ENCODE results near the gene P4HB.

The P4HB gene

DNA sequence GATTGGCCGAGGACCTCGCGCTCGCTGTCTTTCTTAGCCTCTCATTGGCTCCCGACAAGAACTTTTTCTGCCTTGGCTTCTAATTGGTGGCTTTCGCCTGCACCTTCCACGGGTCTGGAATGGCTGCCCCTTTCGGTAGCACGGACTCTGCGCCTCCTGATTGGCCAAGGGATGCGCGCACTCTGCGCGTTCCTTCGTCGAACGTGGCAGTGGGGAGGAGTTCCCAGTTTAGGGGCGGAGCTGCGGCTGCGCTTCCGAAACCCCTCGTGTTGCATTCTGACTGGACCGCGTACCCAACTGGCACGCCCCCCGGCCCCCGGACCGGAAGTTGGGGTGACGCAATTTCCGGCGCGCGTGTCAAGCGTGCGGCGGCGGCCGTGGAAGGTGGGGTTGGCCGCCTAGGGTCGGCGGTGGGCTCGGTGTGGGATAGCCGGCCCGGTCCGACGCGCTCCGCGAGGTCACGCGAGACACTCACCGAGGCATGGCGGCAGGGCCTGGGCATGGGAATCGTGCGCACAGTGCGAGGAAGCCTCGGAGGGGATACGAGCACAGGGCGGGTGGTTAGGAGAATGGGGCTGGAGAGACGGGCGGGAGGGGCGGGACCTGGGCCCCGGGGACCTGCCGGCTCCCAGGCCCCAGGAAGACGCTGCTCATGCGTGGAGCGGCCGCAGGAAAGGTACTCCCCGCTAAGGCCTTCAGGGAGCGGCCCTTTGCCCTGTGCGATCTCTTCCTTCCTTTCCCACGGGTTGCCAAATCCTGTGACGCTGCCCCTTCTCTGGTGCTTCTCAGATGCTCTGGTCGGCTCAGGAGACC lies 627 bp upstream of the P4HB start (continued):
- TF ChIP-seq ZNF155 (tag by site-specific recombination; IDR thresholded peaks at IDR 0.05) = no peak
- TF ChIP-seq ZNF596 (tag by site-specific recombination; IDR thresholded peaks at IDR 0.05) = no peak
- TF ChIP-seq, protein P1, sequence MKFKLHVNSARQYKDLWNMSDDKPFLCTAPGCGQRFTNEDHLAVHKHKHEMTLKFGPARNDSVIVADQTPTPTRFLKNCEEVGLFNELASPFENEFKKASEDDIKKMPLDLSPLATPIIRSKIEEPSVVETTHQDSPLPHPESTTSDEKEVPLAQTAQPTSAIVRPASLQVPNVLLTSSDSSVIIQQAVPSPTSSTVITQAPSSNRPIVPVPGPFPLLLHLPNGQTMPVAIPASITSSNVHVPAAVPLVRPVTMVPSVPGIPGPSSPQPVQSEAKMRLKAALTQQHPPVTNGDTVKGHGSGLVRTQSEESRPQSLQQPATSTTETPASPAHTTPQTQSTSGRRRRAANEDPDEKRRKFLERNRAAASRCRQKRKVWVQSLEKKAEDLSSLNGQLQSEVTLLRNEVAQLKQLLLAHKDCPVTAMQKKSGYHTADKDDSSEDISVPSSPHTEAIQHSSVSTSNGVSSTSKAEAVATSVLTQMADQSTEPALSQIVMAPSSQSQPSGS (tag by site-specific recombination; IDR thresholded peaks at IDR 0.05; ENCODE audit: low read depth) = peak; percentile 93
- peak; percentile 99 for TF ChIP-seq OSR2 (tag by site-specific recombination; IDR thresholded peaks at IDR 0.05)
- TF ChIP-seq ZNF274 (IDR thresholded peaks at IDR 0.05; ENCODE audit: low read length) = no peak
- TF ChIP-seq ZNF274 (tag by site-specific recombination; IDR thresholded peaks at IDR 0.05; ENCODE audit: borderline replicate concordance) = no peak
- no peak for TF ChIP-seq ZNF121 (tag by site-specific recombination; IDR thresholded peaks at IDR 0.05)
- TF ChIP-seq, protein P2, sequence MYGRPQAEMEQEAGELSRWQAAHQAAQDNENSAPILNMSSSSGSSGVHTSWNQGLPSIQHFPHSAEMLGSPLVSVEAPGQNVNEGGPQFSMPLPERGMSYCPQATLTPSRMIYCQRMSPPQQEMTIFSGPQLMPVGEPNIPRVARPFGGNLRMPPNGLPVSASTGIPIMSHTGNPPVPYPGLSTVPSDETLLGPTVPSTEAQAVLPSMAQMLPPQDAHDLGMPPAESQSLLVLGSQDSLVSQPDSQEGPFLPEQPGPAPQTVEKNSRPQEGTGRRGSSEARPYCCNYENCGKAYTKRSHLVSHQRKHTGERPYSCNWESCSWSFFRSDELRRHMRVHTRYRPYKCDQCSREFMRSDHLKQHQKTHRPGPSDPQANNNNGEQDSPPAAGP (tag by site-specific recombination; IDR thresholded peaks at IDR 0.05) = peak; percentile 52; the same call in 1 of the 2 replicates
- no peak for TF ChIP-seq SALL2 (tag by site-specific recombination; IDR thresholded peaks at IDR 0.05; ENCODE audit: borderline replicate concordance)
- no peak for TF ChIP-seq ZNF626 (tag by site-specific recombination; IDR thresholded peaks at IDR 0.05)
- TF ChIP-seq SCRT2 (tag by site-specific recombination; IDR thresholded peaks at IDR 0.05) = no peak
- no peak for TF ChIP-seq ZNF792 (tag by site-specific recombination; IDR thresholded peaks at IDR 0.05)
- TF ChIP-seq SP3 (tag by site-specific recombination; IDR thresholded peaks at IDR 0.05) = peak; percentile 98
- no peak for TF ChIP-seq OVOL3 (tag by site-specific recombination; IDR thresholded peaks at IDR 0.05)
- TF ChIP-seq ZBTB20 (tag by site-specific recombination; IDR thresholded peaks at IDR 0.05) = peak; percentile 97
- no peak for TF ChIP-seq ZNF785 (tag by site-specific recombination; IDR thresholded peaks at IDR 0.05)
- TF ChIP-seq, protein P3, sequence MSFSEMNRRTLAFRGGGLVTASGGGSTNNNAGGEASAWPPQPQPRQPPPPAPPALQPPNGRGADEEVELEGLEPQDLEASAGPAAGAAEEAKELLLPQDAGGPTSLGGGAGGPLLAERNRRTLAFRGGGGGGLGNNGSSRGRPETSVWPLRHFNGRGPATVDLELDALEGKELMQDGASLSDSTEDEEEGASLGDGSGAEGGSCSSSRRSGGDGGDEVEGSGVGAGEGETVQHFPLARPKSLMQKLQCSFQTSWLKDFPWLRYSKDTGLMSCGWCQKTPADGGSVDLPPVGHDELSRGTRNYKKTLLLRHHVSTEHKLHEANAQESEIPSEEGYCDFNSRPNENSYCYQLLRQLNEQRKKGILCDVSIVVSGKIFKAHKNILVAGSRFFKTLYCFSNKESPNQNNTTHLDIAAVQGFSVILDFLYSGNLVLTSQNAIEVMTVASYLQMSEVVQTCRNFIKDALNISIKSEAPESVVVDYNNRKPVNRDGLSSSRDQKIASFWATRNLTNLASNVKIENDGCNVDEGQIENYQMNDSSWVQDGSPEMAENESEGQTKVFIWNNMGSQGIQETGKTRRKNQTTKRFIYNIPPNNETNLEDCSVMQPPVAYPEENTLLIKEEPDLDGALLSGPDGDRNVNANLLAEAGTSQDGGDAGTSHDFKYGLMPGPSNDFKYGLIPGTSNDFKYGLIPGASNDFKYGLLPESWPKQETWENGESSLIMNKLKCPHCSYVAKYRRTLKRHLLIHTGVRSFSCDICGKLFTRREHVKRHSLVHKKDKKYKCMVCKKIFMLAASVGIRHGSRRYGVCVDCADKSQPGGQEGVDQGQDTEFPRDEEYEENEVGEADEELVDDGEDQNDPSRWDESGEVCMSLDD (tag by site-specific recombination; IDR thresholded peaks at IDR 0.05) = 0 out of 2 replicates have a peak, but pooled peaks have one; percentile 38
- no peak for TF ChIP-seq BCL11B (tag by site-specific recombination; IDR thresholded peaks at IDR 0.05; ENCODE audit: low read depth)
- TF ChIP-seq ZNF521 (tag by site-specific recombination; IDR thresholded peaks at IDR 0.05) = no peak
- 0 out of 2 replicates have a peak, but pooled peaks have one; percentile 53 for TF ChIP-seq ZNF391 (tag by site-specific recombination; IDR thresholded peaks at IDR 0.05; ENCODE audit: borderline replicate concordance, low read depth)
- TF ChIP-seq, protein P4, sequence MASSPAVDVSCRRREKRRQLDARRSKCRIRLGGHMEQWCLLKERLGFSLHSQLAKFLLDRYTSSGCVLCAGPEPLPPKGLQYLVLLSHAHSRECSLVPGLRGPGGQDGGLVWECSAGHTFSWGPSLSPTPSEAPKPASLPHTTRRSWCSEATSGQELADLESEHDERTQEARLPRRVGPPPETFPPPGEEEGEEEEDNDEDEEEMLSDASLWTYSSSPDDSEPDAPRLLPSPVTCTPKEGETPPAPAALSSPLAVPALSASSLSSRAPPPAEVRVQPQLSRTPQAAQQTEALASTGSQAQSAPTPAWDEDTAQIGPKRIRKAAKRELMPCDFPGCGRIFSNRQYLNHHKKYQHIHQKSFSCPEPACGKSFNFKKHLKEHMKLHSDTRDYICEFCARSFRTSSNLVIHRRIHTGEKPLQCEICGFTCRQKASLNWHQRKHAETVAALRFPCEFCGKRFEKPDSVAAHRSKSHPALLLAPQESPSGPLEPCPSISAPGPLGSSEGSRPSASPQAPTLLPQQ (tag by site-specific recombination; IDR thresholded peaks at IDR 0.05) = peak; percentile 67; the same call in 1 of the 2 replicates
- no peak for TF ChIP-seq ZNF114 (tag by site-specific recombination; IDR thresholded peaks at IDR 0.05)
- TF ChIP-seq ZNF623 (tag by site-specific recombination; IDR thresholded peaks at IDR 0.05) = no peak
- peak; percentile 87 for TF ChIP-seq SP7 (tag by site-specific recombination; IDR thresholded peaks at IDR 0.05)
- peak; percentile 96 for TF ChIP-seq ZXDB (tag by site-specific recombination; IDR thresholded peaks at IDR 0.05)
- TF ChIP-seq GLIS1 (tag by site-specific recombination; IDR thresholded peaks at IDR 0.05) = peak; percentile 45
- TF ChIP-seq ZEB2 (tag by site-specific recombination; IDR thresholded peaks at IDR 0.05) = peak; percentile 85; the same call in 1 of the 2 replicates
- TF ChIP-seq KLF9 (tag by site-specific recombination; IDR thresholded peaks at IDR 0.05; ENCODE audit: low read depth) = peak; percentile 96
- no peak for TF ChIP-seq ZNF664 (tag by site-specific recombination; IDR thresholded peaks at IDR 0.05)
- TF ChIP-seq ZNF701 (tag by site-specific recombination; IDR thresholded peaks at IDR 0.05) = no peak
- TF ChIP-seq ZNF174 (tag by site-specific recombination; IDR thresholded peaks at IDR 0.05) = no peak
- TF ChIP-seq ZNF558 (tag by site-specific recombination; IDR thresholded peaks at IDR 0.05) = no peak

Data from HEK293 (cell line).